ENCODE measurements around the gene CHD2.

CHD2 gene

GRCh38 chr15:93049914-93050578 is 149.9 kb downstream of the CHD2 start:
- no peak overlapping the region for H3K9ac ChIP-seq (ENCODE audit: insufficient read length, low read depth)
- H3K36me3 ChIP-seq (ENCODE audit: insufficient read depth, insufficient read length, low read length): peaks cover 75% of the 10 kb centered on the region
- no peaks in the 10 kb centered on the region for H3K27me3 ChIP-seq (ENCODE audit: insufficient read depth, insufficient read length)
- H3K4me3 ChIP-seq (ENCODE audit: insufficient read length, low read depth): no peak overlapping the region
- H3K9me3 ChIP-seq (ENCODE audit: insufficient read depth, low read length): peaks cover 7% of the 10 kb centered on the region; the same call in 1 of the 2 replicates
- no peak for TF ChIP-seq YY1 (IDR thresholded peaks at IDR 0.05; ENCODE audit: insufficient read depth, insufficient read length)
- TF ChIP-seq SUZ12 (IDR thresholded peaks at IDR 0.05; ENCODE audit: extremely low read depth, insufficient read depth, insufficient read length): no peak
- TF ChIP-seq ZNF274 (IDR thresholded peaks at IDR 0.05; ENCODE audit: low read depth, low read length): no peak
- H3K4me1 ChIP-seq (ENCODE audit: insufficient read depth, insufficient read length): peaks cover 5% of the 10 kb centered on the region
- no peak for DNase-seq (ENCODE audit: low read depth, low spot score)

GRCh38 chr15:93050648-93051047 is 150.5 kb downstream of the CHD2 start:
- Histone ChIP-seq H3K4me3 (ENCODE audit: insufficient read length, low read depth) (no peak overlapping the region), H3K4me1 (ENCODE audit: insufficient read depth, insufficient read length) (peaks cover 7% of the 10 kb centered on the region), H3K27me3 (ENCODE audit: insufficient read depth, insufficient read length) (no peaks in the 10 kb centered on the region), H3K36me3 (ENCODE audit: insufficient read depth, insufficient read length, low read length) (peaks cover 74% of the 10 kb centered on the region), H3K9me3 (ENCODE audit: insufficient read depth, low read length) (peaks cover 7% of the 10 kb centered on the region; the same call in 1 of the 2 replicates), H3K9ac (ENCODE audit: insufficient read length, low read depth) (no peak overlapping the region)
- TF ChIP-seq YY1 (IDR thresholded peaks at IDR 0.05; ENCODE audit: insufficient read depth, insufficient read length) (no peak), ZNF274 (IDR thresholded peaks at IDR 0.05; ENCODE audit: low read depth, low read length) (no peak), SUZ12 (IDR thresholded peaks at IDR 0.05; ENCODE audit: extremely low read depth, insufficient read depth, insufficient read length) (no peak)
- no peak for DNase-seq (ENCODE audit: low read depth, low spot score)

GRCh38 chr15:93051236-93052089 is 151.3 kb downstream of the CHD2 start:
- Histone ChIP-seq H3K4me1 (ENCODE audit: insufficient read depth, insufficient read length) (peaks cover 10% of the 10 kb centered on the region), H3K9ac (ENCODE audit: insufficient read length, low read depth) (no peak overlapping the region), H3K36me3 (ENCODE audit: insufficient read depth, insufficient read length, low read length) (peaks cover 69% of the 10 kb centered on the region), H3K27me3 (ENCODE audit: insufficient read depth, insufficient read length) (no peaks in the 10 kb centered on the region), H3K4me3 (ENCODE audit: insufficient read length, low read depth) (no peak overlapping the region), H3K9me3 (ENCODE audit: insufficient read depth, low read length) (peaks cover 4% of the 10 kb centered on the region; the same call in 1 of the 2 replicates)
- no peak for DNase-seq (ENCODE audit: low read depth, low spot score)
- TF ChIP-seq YY1 (IDR thresholded peaks at IDR 0.05; ENCODE audit: insufficient read depth, insufficient read length) (no peak), SUZ12 (IDR thresholded peaks at IDR 0.05; ENCODE audit: extremely low read depth, insufficient read depth, insufficient read length) (no peak), ZNF274 (IDR thresholded peaks at IDR 0.05; ENCODE audit: low read depth, low read length) (no peak)

GRCh38 chr15:93052090-93052879 is 152.2 kb downstream of the CHD2 start:
- TF ChIP-seq YY1 (IDR thresholded peaks at IDR 0.05; ENCODE audit: insufficient read depth, insufficient read length) (no peak), SUZ12 (IDR thresholded peaks at IDR 0.05; ENCODE audit: extremely low read depth, insufficient read depth, insufficient read length) (no peak), ZNF274 (IDR thresholded peaks at IDR 0.05; ENCODE audit: low read depth, low read length) (no peak)
- Histone ChIP-seq H3K4me1 (ENCODE audit: insufficient read depth, insufficient read length) (peaks cover 10% of the 10 kb centered on the region), H3K36me3 (ENCODE audit: insufficient read depth, insufficient read length, low read length) (peaks cover 61% of the 10 kb centered on the region), H3K27me3 (ENCODE audit: insufficient read depth, insufficient read length) (no peaks in the 10 kb centered on the region), H3K9ac (ENCODE audit: insufficient read length, low read depth) (no peak overlapping the region), H3K9me3 (ENCODE audit: insufficient read depth, low read length) (no peaks in the 10 kb centered on the region), H3K4me3 (ENCODE audit: insufficient read length, low read depth) (no peak overlapping the region)
- no peak for DNase-seq (ENCODE audit: low read depth, low spot score)

GRCh38 chr15:93055211-93055610 is 155.1 kb downstream of the CHD2 start:
- TF ChIP-seq SUZ12 (IDR thresholded peaks at IDR 0.05; ENCODE audit: extremely low read depth, insufficient read depth, insufficient read length) (no peak), ZNF274 (IDR thresholded peaks at IDR 0.05; ENCODE audit: low read depth, low read length) (no peak), YY1 (IDR thresholded peaks at IDR 0.05; ENCODE audit: insufficient read depth, insufficient read length) (no peak)
- Histone ChIP-seq H3K4me3 (ENCODE audit: insufficient read length, low read depth) (no peak overlapping the region), H3K4me1 (ENCODE audit: insufficient read depth, insufficient read length) (peaks cover 10% of the 10 kb centered on the region), H3K9me3 (ENCODE audit: insufficient read depth, low read length) (no peaks in the 10 kb centered on the region), H3K27me3 (ENCODE audit: insufficient read depth, insufficient read length) (no peaks in the 10 kb centered on the region), H3K9ac (ENCODE audit: insufficient read length, low read depth) (no peak overlapping the region), H3K36me3 (ENCODE audit: insufficient read depth, insufficient read length, low read length) (peaks cover 34% of the 10 kb centered on the region)
- DNase-seq (ENCODE audit: low read depth, low spot score): no peak

GRCh38 chr15:93056836-93057235 is 156.7 kb downstream of the CHD2 start:
- no peak for TF ChIP-seq ZNF274 (IDR thresholded peaks at IDR 0.05; ENCODE audit: low read depth, low read length)
- no peak for TF ChIP-seq YY1 (IDR thresholded peaks at IDR 0.05; ENCODE audit: insufficient read depth, insufficient read length)
- no peak for TF ChIP-seq SUZ12 (IDR thresholded peaks at IDR 0.05; ENCODE audit: extremely low read depth, insufficient read depth, insufficient read length)
- no peaks in the 10 kb centered on the region for H3K27me3 ChIP-seq (ENCODE audit: insufficient read depth, insufficient read length)
- no peaks in the 10 kb centered on the region for H3K9me3 ChIP-seq (ENCODE audit: insufficient read depth, low read length)
- no peak for DNase-seq (ENCODE audit: low read depth, low spot score)
- peaks cover 10% of the 10 kb centered on the region for H3K4me1 ChIP-seq (ENCODE audit: insufficient read depth, insufficient read length)
- no peak overlapping the region for H3K9ac ChIP-seq (ENCODE audit: insufficient read length, low read depth)
- no peak overlapping the region for H3K4me3 ChIP-seq (ENCODE audit: insufficient read length, low read depth)
- peaks cover 19% of the 10 kb centered on the region for H3K36me3 ChIP-seq (ENCODE audit: insufficient read depth, insufficient read length, low read length)

Measured in NT2/D1 (cell line).